Glomerular endothelial cell (primary cell): ENCODE data around the gene KRTAP23-1. TPM values are rescaled to one million over a fixed set of nuclear protein-coding genes. Genes with fewer than 3 reads are reported as not detected.

Source experiments
- DNase-seq: peaks from one replicate; pipeline ENCODE4 v3.0.0-alpha.2; 2011; ENCODE audit warnings: low read depth, low spot score; ENCODE audit errors: extremely low read depth
- total RNA-seq: library from RNA; depleted of rRNA; stranded (reverse); fragments of >200 nt; gene quantifications from 2 replicates; pipeline ENCODE4 v1.2.3, GENCODE V29; 2015

Gene KRTAP23-1
- total RNA-seq, 1 donor from 2014 or later = not detected

DNA sequence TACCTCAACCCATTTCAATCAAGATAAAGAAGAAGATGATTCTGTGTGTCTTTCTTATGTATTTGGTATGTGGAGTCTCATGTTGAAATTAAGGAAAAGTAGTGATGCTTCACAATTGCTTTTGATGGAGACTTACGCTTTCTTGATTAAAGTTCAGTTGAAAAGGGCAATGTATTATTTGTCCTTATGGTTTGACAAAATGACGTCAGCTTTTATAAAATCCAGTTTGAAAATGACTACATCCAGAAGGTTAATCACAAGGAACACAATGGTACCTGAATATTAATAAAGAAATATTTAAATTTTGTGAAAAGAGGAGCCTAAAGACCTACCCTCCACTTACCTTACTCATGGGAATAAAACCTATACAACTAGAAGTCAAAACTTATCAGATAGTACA, 32.7 kb downstream of the KRTAP23-1 start:
- no peak for DNase-seq

DNA sequence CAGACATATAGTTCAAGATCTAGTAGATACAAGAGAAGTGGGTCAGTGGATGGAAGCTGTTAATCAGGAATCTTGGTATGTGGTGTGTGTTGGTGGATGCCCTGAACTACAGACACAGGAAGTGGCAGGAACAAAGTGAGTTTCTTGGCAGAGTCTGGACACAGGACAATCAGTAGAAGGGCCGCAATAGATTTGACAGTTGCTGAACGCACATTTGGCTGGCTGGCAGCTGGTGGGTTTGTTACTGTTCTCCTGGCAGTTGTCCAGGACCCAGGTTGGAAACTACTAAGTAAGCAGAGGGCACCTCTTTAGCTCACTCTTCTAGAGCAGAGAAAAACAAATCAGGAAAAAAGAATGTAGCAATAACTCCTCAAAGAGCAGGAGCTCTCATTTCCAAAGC, 41.5 kb downstream of the KRTAP23-1 start:
- DNase-seq = no peak

DNA sequence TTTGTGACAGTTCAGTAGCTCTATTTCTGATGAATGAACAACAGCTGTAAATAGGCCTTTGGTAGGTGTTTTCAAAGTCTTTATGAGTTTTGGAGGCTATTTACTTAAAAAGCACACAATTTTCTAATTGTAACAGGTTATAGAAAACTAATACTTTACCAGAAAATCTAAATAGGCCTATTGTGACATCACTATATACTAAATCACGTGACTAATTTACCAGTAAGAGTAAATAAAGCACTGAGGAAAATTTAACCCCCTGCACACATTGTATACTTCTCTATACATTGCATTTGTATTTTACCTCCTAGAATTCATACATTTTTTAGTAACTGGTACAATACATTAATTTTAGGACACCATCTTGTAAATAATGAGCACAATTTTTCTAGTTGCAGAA, 43.3 kb downstream of the KRTAP23-1 start:
- no peak for DNase-seq

Other genes starting within 250 kb of the KRTAP23-1 start
- not detected in 2 replicates for gene CLDN17, start 181.8 kb downstream of the KRTAP23-1 start, total RNA-seq
- gene CLDN8, start 132.5 kb downstream of the KRTAP23-1 start, total RNA-seq = not detected in 2 replicates
- gene KRTAP24-1, start 65.7 kb downstream of the KRTAP23-1 start, total RNA-seq = not detected in 2 replicates
- gene KRTAP25-1, start 59.1 kb downstream of the KRTAP23-1 start, total RNA-seq = not detected in 2 replicates
- not detected in 2 replicates for gene KRTAP26-1, start 28.3 kb downstream of the KRTAP23-1 start, total RNA-seq
- not detected in 2 replicates for gene KRTAP27-1, start 10.9 kb downstream of the KRTAP23-1 start, total RNA-seq
- gene KRTAP13-2, start 23.7 kb upstream of the KRTAP23-1 start, total RNA-seq = not detected in 2 replicates
- gene KRTAP13-1, start 47.4 kb upstream of the KRTAP23-1 start, total RNA-seq = not detected in 2 replicates
- not detected in 2 replicates for gene KRTAP13-3, start 77.3 kb upstream of the KRTAP23-1 start, total RNA-seq
- not detected in 2 replicates for gene KRTAP13-4, start 81.6 kb upstream of the KRTAP23-1 start, total RNA-seq
- gene KRTAP15-1, start 91.7 kb upstream of the KRTAP23-1 start, total RNA-seq = not detected in 2 replicates
- gene KRTAP19-1, start 131.8 kb upstream of the KRTAP23-1 start, total RNA-seq = not detected in 2 replicates
- not detected in 2 replicates for gene KRTAP19-2, start 138.8 kb upstream of the KRTAP23-1 start, total RNA-seq
- not detected in 2 replicates for gene KRTAP19-3, start 143.4 kb upstream of the KRTAP23-1 start, total RNA-seq
- gene KRTAP19-4, start 148.6 kb upstream of the KRTAP23-1 start, total RNA-seq = not detected in 2 replicates
- gene KRTAP19-5, start 153.5 kb upstream of the KRTAP23-1 start, total RNA-seq = not detected in 2 replicates
- not detected in 2 replicates for gene KRTAP19-6, start 193.3 kb upstream of the KRTAP23-1 start, total RNA-seq
- not detected in 2 replicates for gene KRTAP19-7, start 212.7 kb upstream of the KRTAP23-1 start, total RNA-seq
- gene KRTAP22-2, start 241.8 kb upstream of the KRTAP23-1 start, total RNA-seq = not detected in 2 replicates
- gene KRTAP6-3, start 243.8 kb upstream of the KRTAP23-1 start, total RNA-seq = not detected in 2 replicates